CD14-positive monocyte (primary cell): ENCODE results near the gene SUV39H2. TPM values are rescaled to one million over a fixed set of nuclear protein-coding genes. Genes with fewer than 3 reads are reported as not detected.
A peak's percentile ranks its signal among the peaks of the same experiment; 100 is the strongest.

Source experiments
- DNase-seq, 3 donors: peaks; one replicate each; pipeline ENCODE4 v3.0.0-alpha.2; 2011 to 2022
- H2AFZ ChIP-seq: 2 replicates; pipeline ENCODE4 v1.6.0; 2012; ENCODE audit warnings: mild to moderate bottlenecking, low read depth, low read length, inconsistent platforms; ENCODE audit not compliant: insufficient read depth, poor library complexity, severe bottlenecking
- H3K27ac ChIP-seq, 2 donors: 1 replicate in 1 of 2; 2 replicates in 1 of 2; pipeline ENCODE4 v1.5.1; 2012 to 2013; ENCODE audit warnings: low read length in 2 of 2, control low read depth in 1 of 2, inconsistent platforms in 1 of 2, low read depth in 1 of 2, mild to moderate bottlenecking in 1 of 2
- H3K27me3 ChIP-seq, 2 donors: one replicate each; pipeline versions ENCODE4 v1.6.0 to v1.6.1; 2011 to 2013; ENCODE audit warnings: low read length in 2 of 2; ENCODE audit not compliant: control insufficient read depth in 2 of 2, insufficient read depth in 2 of 2
- H3K36me3 ChIP-seq, 2 donors: replicated peaks in 1 of 2; 1 replicate in 1 of 2; 2 replicates in 1 of 2; pipeline versions ENCODE4 v1.5.1 to v1.6.1; 2012 to 2013; ENCODE audit warnings: low read length in 2 of 2, control low read depth in 1 of 2, inconsistent platforms in 1 of 2, mild to moderate bottlenecking in 1 of 2; ENCODE audit not compliant: insufficient read depth in 2 of 2, control insufficient read depth in 1 of 2
- H3K4me1 ChIP-seq, 2 donors: 1 replicate in 1 of 2; 2 replicates in 1 of 2; pipeline versions ENCODE4 v1.5.1 to v1.6.1; 2012 to 2013; ENCODE audit warnings: low read length in 2 of 2, control low read depth in 1 of 2, inconsistent platforms in 1 of 2, mild to moderate bottlenecking in 1 of 2, moderate library complexity in 1 of 2; ENCODE audit not compliant: insufficient read depth in 2 of 2, control insufficient read depth in 1 of 2
- H3K4me2 ChIP-seq: replicated peaks from 2 replicates; pipeline ENCODE3; 2012; ENCODE audit warnings: low read length, moderate library complexity, mild to moderate bottlenecking; ENCODE audit not compliant: poor library complexity, severe bottlenecking; ENCODE audit errors: extremely low read depth
- H3K4me3 ChIP-seq, 3 experiments: fragments of 200-600 bp in 1 of 3; sonication (generic) in 1 of 3; replicated peaks in 1 of 3; 1 replicate in 2 of 3; 2 replicates in 1 of 3; pipeline ENCODE4 v1.5.1; 2011 to 2013; ENCODE audit warnings: low read length in 3 of 3, mild to moderate bottlenecking in 3 of 3, control low read depth in 2 of 3, low read depth in 2 of 3, inconsistent platforms in 1 of 3, moderate library complexity in 1 of 3
- H3K79me2 ChIP-seq: 2 replicates; pipeline ENCODE4 v1.6.0; 2012; ENCODE audit warnings: mild to moderate bottlenecking, control low read depth, inconsistent platforms, low read length, moderate library complexity; ENCODE audit not compliant: insufficient read depth
- H3K9ac ChIP-seq: 2 replicates; pipeline ENCODE4 v1.6.0; 2017; ENCODE audit warnings: low read length, mild to moderate bottlenecking; ENCODE audit not compliant: insufficient read depth, poor library complexity, severe bottlenecking
- H3K9me3 ChIP-seq, 2 donors: replicated peaks in 1 of 2; 1 replicate in 1 of 2; 2 replicates in 1 of 2; pipeline versions ENCODE4 v1.5.1 to v1.6.1; 2012 to 2013; ENCODE audit warnings: low read length in 2 of 2, control low read depth in 1 of 2; ENCODE audit not compliant: control insufficient read depth in 1 of 2, insufficient read depth in 1 of 2
- H4K20me1 ChIP-seq: 2 replicates; pipeline ENCODE4 v1.6.0; 2012; ENCODE audit warnings: mild to moderate bottlenecking, low read length, control low read depth, moderate library complexity; ENCODE audit not compliant: insufficient read depth
- H3K27ac Mint-ChIP-seq, 7 donors: one replicate each; pipeline ENCODE4 v1.8.0; 2020; ENCODE audit warnings: mild to moderate bottlenecking in 7 of 7, mixed read lengths in 7 of 7, moderate library complexity in 6 of 7, inconsistent platforms in 2 of 7
- H3K27me3 Mint-ChIP-seq, 3 donors: one replicate each; pipeline ENCODE4 v1.8.0; 2021 to 2022; ENCODE audit warnings: low read depth in 3 of 3, mild to moderate bottlenecking in 3 of 3, mixed read lengths in 3 of 3, moderate library complexity in 3 of 3, inconsistent platforms in 1 of 3
- H3K36me3 Mint-ChIP-seq, 2 donors: one replicate each; pipeline ENCODE4 v1.8.0; 2020; ENCODE audit warnings: mixed read lengths in 2 of 2, inconsistent platforms in 1 of 2, mild to moderate bottlenecking in 1 of 2
- H3K4me1 Mint-ChIP-seq: one replicate; pipeline ENCODE4 v1.8.0; 2020; ENCODE audit warnings: mild to moderate bottlenecking, mixed read lengths
- H3K4me3 Mint-ChIP-seq, 2 donors: one replicate each; pipeline ENCODE4 v1.8.0; 2020; ENCODE audit warnings: mild to moderate bottlenecking in 2 of 2, mixed read lengths in 2 of 2, moderate library complexity in 1 of 2
- H3K9me3 Mint-ChIP-seq, 7 donors: one replicate each; pipeline ENCODE4 v1.8.0; 2020 to 2022; ENCODE audit warnings: mixed read lengths in 7 of 7, mild to moderate bottlenecking in 6 of 7, moderate library complexity in 6 of 7, inconsistent platforms in 2 of 7
- CTCF ChIP-seq: fragments of 200-600 bp; IDR thresholded peaks from one replicate; pipeline ENCODE4 v1.8.0; 2022; ENCODE audit warnings: antibody characterized with exemption, mild to moderate bottlenecking
- WGBS: methylation state at CpG from one replicate; pipeline ENCODE4 v1.1.5; 2013; ENCODE audit warnings: missing lambda C conversion rate; ENCODE audit not compliant: insufficient coverage; 5-methylcytosine and 5-hydroxymethylcytosine counted together
- intact Hi-C, 2 donors: fragments of 100-400 bp; cut with micrococcal nuclease; formaldehyde crosslinking; loops; one replicate each; pipeline versions ENCODE4 v1.15.0 to v1.15.1; 2023
- polyA plus RNA-seq, 3 donors: library from polyadenylated mRNA; depleted of rRNA in 1 of 3; unstranded in 2 of 3; stranded (reverse) in 1 of 3; fragments of 300-500 nt in 2 of 3; fragments of >200 nt in 1 of 3; fragmentation: Illumina TruSeq in 2 of 3; gene quantifications; 1 replicate in 2 of 3; 2 replicates in 1 of 3; pipeline ENCODE4 v1.2.3, GENCODE V29; 2012 to 2021

SUV39H2 gene
- polyA plus RNA-seq, 3 donors = 0.85 to 1.2 (median 0.86) TPM

- Mint-ChIP-seq H3K4me3 (no peak overlapping the region), H3K36me3 (peaks cover 0 to 6% of the 10 kb centered on the region in 2 donors), H3K4me1 (peaks cover 5% of the 10 kb centered on the region), H3K27ac (peak overlapping the region in 3 of 7 donors; percentile 18 to 44 (median 36)), H3K9me3 (no peaks in the 10 kb centered on the region), H3K27me3 (no peaks in the 10 kb centered on the region)
- 86% methylated on average over 1 of the region's 1 CpG for WGBS
- intact Hi-C loops = no loop called here
- TF ChIP-seq CTCF = no peak
- H3K9ac ChIP-seq = no peak overlapping the region
- peaks cover 59% of the 10 kb centered on the region for H3K79me2 ChIP-seq
- no peak overlapping the region for H3K27ac ChIP-seq
- H3K4me1 ChIP-seq = no peaks in the 10 kb centered on the region
- H3K27me3 ChIP-seq = no peaks in the 10 kb centered on the region
- H3K36me3 ChIP-seq = peaks cover 0 to 3% of the 10 kb centered on the region in 2 donors
- H2AFZ ChIP-seq = no peak overlapping the region
- no peak overlapping the region for H3K4me2 ChIP-seq
- H3K4me3 ChIP-seq = no peak overlapping the region
- H3K9me3 ChIP-seq = no peaks in the 10 kb centered on the region
- DNase-seq = no peak
- no peaks in the 10 kb centered on the region for H4K20me1 ChIP-seq
Measured at GRCh38 chr10:14891151-14891550, 12.5 kb downstream of the SUV39H2 start.

GRCh38 chr10:14904316-14904732 is 25.7 kb downstream of the SUV39H2 start:
- Mint-ChIP-seq H3K36me3 (peaks cover 28 to 39% of the 10 kb centered on the region in 2 donors), H3K27me3 (no peaks in the 10 kb centered on the region), H3K4me1 (no peaks in the 10 kb centered on the region), H3K4me3 (no peak overlapping the region), H3K27ac (no peak overlapping the region), H3K9me3 (peaks cover 0 to 2% (median 0%) of the 10 kb centered on the region in 7 donors)
- H3K4me1 ChIP-seq = no peaks in the 10 kb centered on the region
- H3K4me2 ChIP-seq = no peak overlapping the region
- no peak overlapping the region for H3K4me3 ChIP-seq
- H2AFZ ChIP-seq = no peak overlapping the region
- DNase-seq = peak; percentile 3 to 6 (median 6)
- H3K9ac ChIP-seq = no peak overlapping the region
- WGBS = no CpG with 5 or more reads among the region's 1 CpG
- H3K27ac ChIP-seq = no peak overlapping the region
- TF ChIP-seq CTCF = peak; percentile 67
- H4K20me1 ChIP-seq = peaks cover 4% of the 10 kb centered on the region
- no peaks in the 10 kb centered on the region for H3K9me3 ChIP-seq
- intact Hi-C loops = no loop called here
- no peaks in the 10 kb centered on the region for H3K27me3 ChIP-seq
- H3K79me2 ChIP-seq = peaks cover 4% of the 10 kb centered on the region
- peaks cover 32 to 68% of the 10 kb centered on the region in 2 donors for H3K36me3 ChIP-seq
